PC-3 (cell line): ENCODE results near the gene RIOK2. TPM values are rescaled to one million over a fixed set of nuclear protein-coding genes. Genes with fewer than 3 reads are reported as not detected.

ENCODE experiments used
- ATAC-seq: fragments of 200-7000 bp; cut with Tn5 transposase; 2 replicates; pipeline ENCODE4 v1.9.1; 2020; ENCODE audit warnings: mild to moderate bottlenecking, moderate library complexity
- BruUV-seq: library from RNA; stranded (reverse); fragments of 400-500 nt; replicated peaks from 2 replicates; lab custom pipeline; 2021; lab: Mats Ljungman, UMichigan
- CTCF ChIA-PET: fragments of 300-600 bp; sonication (Branson Sonifier 250); formaldehyde crosslinking; loops from one replicate; lab custom pipeline; 2022; ENCODE audit warnings: antibody characterized with exemption; lab: Charles Lee
- POLR2A ChIA-PET: fragments of 300-600 bp; sonication (Branson Sonifier 250); formaldehyde crosslinking; loops from one replicate; lab custom pipeline; 2022; ENCODE audit warnings: antibody characterized with exemption; ENCODE audit not compliant: unreplicated experiment; lab: Charles Lee
- DNase-seq: peaks from one replicate; pipeline ENCODE4 v3.0.0-alpha.2; 2015
- H2AFZ ChIP-seq: fragments of 300-600 bp; sonication (generic); 2 replicates; pipeline ENCODE4 v1.6.0; 2016; ENCODE audit warnings: antibody characterized with exemption, low read length
- H3F3A ChIP-seq: fragments of 300-600 bp; sonication (generic); one replicate; pipeline ENCODE4 v1.6.0; 2017; ENCODE audit warnings: antibody characterized with exemption, low read length, control low read depth, mild to moderate bottlenecking; ENCODE audit not compliant: unreplicated experiment
- H3K27ac ChIP-seq: fragments of 300-600 bp; sonication (generic); 2 replicates; pipeline ENCODE4 v1.5.1; 2016; ENCODE audit warnings: mild to moderate bottlenecking, low read length
- H3K27me3 ChIP-seq: fragments of 300-600 bp; sonication (generic); 2 replicates; pipeline ENCODE4 v1.6.1; 2016; ENCODE audit warnings: low read length, mixed read lengths
- H3K36me3 ChIP-seq: fragments of 300-600 bp; sonication (generic); 2 replicates; pipeline ENCODE4 v1.6.1; 2016; ENCODE audit warnings: low read depth, mixed run types, low read length, mixed read lengths
- H3K4me1 ChIP-seq: fragments of 300-600 bp; sonication (generic); 2 replicates; pipeline ENCODE4 v1.5.1; 2016; ENCODE audit warnings: low read length; ENCODE audit not compliant: insufficient read depth
- H3K4me2 ChIP-seq: fragments of 300-600 bp; sonication (generic); 2 replicates; pipeline ENCODE4 v1.6.0; 2016; ENCODE audit warnings: low read length
- H3K4me3 ChIP-seq: fragments of 300-600 bp; sonication (generic); 2 replicates; pipeline ENCODE4 v1.5.1; 2016; ENCODE audit warnings: mild to moderate bottlenecking, low read length, mixed read lengths
- H3K79me2 ChIP-seq: fragments of 300-600 bp; sonication (generic); 2 replicates; pipeline ENCODE4 v1.6.1; 2017; ENCODE audit warnings: low read length, mixed read lengths
- H3K9ac ChIP-seq: fragments of 300-600 bp; sonication (generic); 2 replicates; pipeline ENCODE4 v1.6.0; 2016; ENCODE audit warnings: mild to moderate bottlenecking, low read length
- H3K9me2 ChIP-seq: fragments of 300-600 bp; sonication (generic); replicated peaks from 2 replicates; pipeline ENCODE4 v1.6.1; 2016; ENCODE audit warnings: mixed run types, low read length, mixed read lengths
- H3K9me3 ChIP-seq: fragments of 300-600 bp; sonication (generic); 2 replicates; pipeline ENCODE4 v1.6.1; 2016; ENCODE audit warnings: low read length, mixed read lengths
- H4K20me1 ChIP-seq: fragments of 300-600 bp; sonication (generic); 2 replicates; pipeline ENCODE4 v1.6.1; 2016; ENCODE audit warnings: low read length, mixed read lengths
- EZH2 ChIP-seq: fragments of 300-600 bp; sonication (generic); IDR thresholded peaks from one replicate; pipeline ENCODE4 v1.6.1; 2017; ENCODE audit warnings: antibody characterized with exemption, mild to moderate bottlenecking, low read length; ENCODE audit not compliant: unreplicated experiment
- EZH2phosphoT487 ChIP-seq: fragments of 300-600 bp; sonication (generic); IDR thresholded peaks from 2 replicates; pipeline ENCODE4 v1.6.1; 2018; ENCODE audit warnings: mild to moderate bottlenecking, antibody characterized with exemption, low read length, borderline replicate concordance
- intact Hi-C: fragments of 100-400 bp; cut with micrococcal nuclease; formaldehyde crosslinking; loops from 2 replicates; pipeline ENCODE4 v1.9.0; 2023
- total RNA-seq: library from RNA; depleted of rRNA; stranded (reverse); fragments of >200 nt; gene quantifications from 2 replicates; pipeline ENCODE4 v1.2.3, GENCODE V29; 2014
- TF ChIP-seq, protein P1 (sequence below): fragments of 300-600 bp; sonication (generic); conservative IDR thresholded peaks from 2 replicates; pipeline ENCODE4 v1.5.1; 2017; ENCODE audit warnings: antibody characterized with exemption, low read depth, mild to moderate bottlenecking, low read length

The RIOK2 gene
- total RNA-seq, 1 experiment from 2014 or later: 16.1 TPM

DNA sequence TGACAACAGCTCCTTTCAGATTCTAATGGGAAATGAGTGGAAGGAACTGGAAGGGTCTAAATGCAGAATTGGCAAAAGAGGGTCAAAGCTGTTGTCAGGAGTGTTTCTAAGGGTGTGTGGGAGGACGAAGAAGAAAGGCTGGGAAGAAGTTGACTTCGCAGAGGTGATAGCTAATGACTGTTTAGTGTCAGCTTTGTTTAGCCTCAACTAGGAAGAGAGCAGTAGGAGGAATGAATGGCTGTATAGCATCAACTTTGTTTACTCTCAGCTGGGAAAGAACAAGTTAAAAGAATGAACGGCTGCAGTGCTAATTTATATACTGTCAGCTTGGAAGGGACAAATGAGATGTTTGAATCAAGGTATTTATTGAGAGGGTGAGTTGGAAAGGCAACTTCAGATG, 34.8 kb downstream of the RIOK2 start:
- no TSS peak for BruUV-seq
- TF ChIP-seq EZH2phosphoT487: no peak
- TF ChIP-seq EZH2: no peak
- TF ChIP-seq, protein P1, sequence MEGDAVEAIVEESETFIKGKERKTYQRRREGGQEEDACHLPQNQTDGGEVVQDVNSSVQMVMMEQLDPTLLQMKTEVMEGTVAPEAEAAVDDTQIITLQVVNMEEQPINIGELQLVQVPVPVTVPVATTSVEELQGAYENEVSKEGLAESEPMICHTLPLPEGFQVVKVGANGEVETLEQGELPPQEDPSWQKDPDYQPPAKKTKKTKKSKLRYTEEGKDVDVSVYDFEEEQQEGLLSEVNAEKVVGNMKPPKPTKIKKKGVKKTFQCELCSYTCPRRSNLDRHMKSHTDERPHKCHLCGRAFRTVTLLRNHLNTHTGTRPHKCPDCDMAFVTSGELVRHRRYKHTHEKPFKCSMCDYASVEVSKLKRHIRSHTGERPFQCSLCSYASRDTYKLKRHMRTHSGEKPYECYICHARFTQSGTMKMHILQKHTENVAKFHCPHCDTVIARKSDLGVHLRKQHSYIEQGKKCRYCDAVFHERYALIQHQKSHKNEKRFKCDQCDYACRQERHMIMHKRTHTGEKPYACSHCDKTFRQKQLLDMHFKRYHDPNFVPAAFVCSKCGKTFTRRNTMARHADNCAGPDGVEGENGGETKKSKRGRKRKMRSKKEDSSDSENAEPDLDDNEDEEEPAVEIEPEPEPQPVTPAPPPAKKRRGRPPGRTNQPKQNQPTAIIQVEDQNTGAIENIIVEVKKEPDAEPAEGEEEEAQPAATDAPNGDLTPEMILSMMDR: no peak
- no peak for ATAC-seq
- Histone ChIP-seq H3K9me2 (no peaks in the 10 kb centered on the region), H4K20me1 (no peaks in the 10 kb centered on the region), H3K9me3 (no peaks in the 10 kb centered on the region), H3F3A (no peaks in the 10 kb centered on the region), H2AFZ (no peak overlapping the region), H3K4me1 (no peaks in the 10 kb centered on the region), H3K27ac (no peak overlapping the region), H3K4me2 (no peak overlapping the region), H3K4me3 (no peak overlapping the region), H3K27me3 (no peaks in the 10 kb centered on the region), H3K79me2 (no peaks in the 10 kb centered on the region), H3K9ac (no peak overlapping the region), H3K36me3 (no peaks in the 10 kb centered on the region)
- DNase-seq: no peak
- CTCF ChIA-PET: no interaction called here
- POLR2A ChIA-PET: no interaction called here
- intact Hi-C loops: no loop called here

DNA sequence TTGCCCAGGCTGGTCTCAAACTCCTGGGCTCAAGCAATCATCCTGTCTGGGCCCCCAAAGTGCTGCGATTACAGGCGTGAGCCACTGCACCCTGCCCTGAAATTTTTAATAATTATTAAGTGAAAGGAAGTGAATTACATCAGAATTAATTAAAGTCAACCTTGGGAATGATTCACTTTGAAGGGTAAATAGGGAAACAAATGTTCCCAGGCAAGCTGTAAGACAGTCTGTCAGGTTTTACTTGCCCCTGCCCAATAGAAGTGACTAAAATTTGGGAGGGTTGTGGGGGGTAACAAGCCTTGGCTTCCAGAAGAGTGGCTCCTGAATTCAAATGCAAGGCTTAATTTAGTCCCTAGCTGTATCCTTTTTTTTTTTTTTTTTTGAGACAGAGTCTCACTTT, 39.3 kb downstream of the RIOK2 start:
- no peaks in the 10 kb centered on the region for H3F3A ChIP-seq
- H3K9me2 ChIP-seq: no peaks in the 10 kb centered on the region
- no peak overlapping the region for H3K4me2 ChIP-seq
- intact Hi-C loops: loop anchor here (2.0 to 5.0 kb wide), 4 partner anchors 101 to 391 kb away; no protein-coding TSS in a partner anchor
- H3K9me3 ChIP-seq: no peaks in the 10 kb centered on the region
- ChIA-PET CTCF (interaction anchor here (1.5 to 1.6 kb wide), 2 partner anchors 146 to 275 kb away, joined by 19 read pairs; no protein-coding TSS in a partner anchor), POLR2A (interaction anchor here (0.6 kb wide), 1 partner anchor 391 kb away, joined by 5 read pairs; no protein-coding TSS in a partner anchor)
- H3K27me3 ChIP-seq: no peaks in the 10 kb centered on the region
- no peak overlapping the region for H2AFZ ChIP-seq
- TF ChIP-seq, protein P1: no peak
- no peak for TF ChIP-seq EZH2phosphoT487
- TF ChIP-seq EZH2: no peak
- DNase-seq (no peak), ATAC-seq (no peak)
- no peak overlapping the region for H3K27ac ChIP-seq
- no peaks in the 10 kb centered on the region for H3K36me3 ChIP-seq
- no peaks in the 10 kb centered on the region for H4K20me1 ChIP-seq
- no peak overlapping the region for H3K4me3 ChIP-seq
- BruUV-seq: no TSS peak
- no peaks in the 10 kb centered on the region for H3K79me2 ChIP-seq
- H3K9ac ChIP-seq: no peak overlapping the region
- H3K4me1 ChIP-seq: no peaks in the 10 kb centered on the region
